PC-3 (cell line): Measurements from ENCODE around the gene LY86.

Experiments used
- CTCF ChIP-seq: fragments of 300-600 bp; sonication (generic); conservative IDR thresholded peaks from 2 replicates; pipeline ENCODE4 v1.5.1; 2017; ENCODE audit warnings: antibody characterized with exemption, low read depth, mild to moderate bottlenecking, low read length
- EZH2phosphoT487 ChIP-seq: fragments of 300-600 bp; sonication (generic); IDR thresholded peaks from 2 replicates; pipeline ENCODE4 v1.6.1; 2018; ENCODE audit warnings: mild to moderate bottlenecking, antibody characterized with exemption, low read length, borderline replicate concordance

- TF ChIP-seq EZH2phosphoT487 (no peak), CTCF (0 out of 2 replicates have a peak, but pooled peaks have one; percentile 21)
These were observed 10.8 kb upstream of the LY86 start for GRCh38 chr6:6577735-6578134.
